ENCODE results near the gene TBC1D2B.

TBC1D2B gene

GRCh38 chr15:78093242-78094020, 15.9 kb upstream of the TBC1D2B start:
- no peak for DNase-seq

- no peak for DNase-seq
These were observed 14.9 kb upstream of the TBC1D2B start, which contains the start of gene SH2D7 for GRCh38 chr15:78092261-78093041. SH2D7 (plus strand) TSS chr15:78092561; CDS start chr15:78092585, 24 bp downstream.

- no peak for DNase-seq
These were observed 13.0 kb upstream of the TBC1D2B start for GRCh38 chr15:78090422-78091063.

- no peak for DNase-seq
These were observed 11.2 kb upstream of the TBC1D2B start for GRCh38 chr15:78088773-78089080.

- no peak for DNase-seq
These were observed 10.7 kb upstream of the TBC1D2B start for GRCh38 chr15:78087951-78088772.

GRCh38 chr15:78085928-78086327, 8.4 kb upstream of the TBC1D2B start:
- DNase-seq, result no peak

GRCh38 chr15:78084449-78084750, 6.9 kb upstream of the TBC1D2B start:
- no peak for DNase-seq

- DNase-seq, result no peak
These were observed 6.4 kb upstream of the TBC1D2B start for GRCh38 chr15:78083687-78084448.

- no peak for DNase-seq
These were observed 5.7 kb upstream of the TBC1D2B start for GRCh38 chr15:78083186-78083585.

- DNase-seq, result no peak
These were observed 5.2 kb upstream of the TBC1D2B start for GRCh38 chr15:78082743-78083110.

- no peak for DNase-seq
These were observed 4.7 kb upstream of the TBC1D2B start for GRCh38 chr15:78082106-78082742.

- no peak for DNase-seq
These were observed 2.6 kb upstream of the TBC1D2B start for GRCh38 chr15:78080088-78080460.

GRCh38 chr15:78079298-78080087, 2.0 kb upstream of the TBC1D2B start:
- DNase-seq, result no peak

GRCh38 chr15:78077871-78078210, 330 bp upstream of the TBC1D2B start:
- no peak for DNase-seq

GRCh38 chr15:78076231-78077052, 1.1 kb downstream of the TBC1D2B start:
- no peak for DNase-seq

- peak; percentile 23 for DNase-seq
These were observed 1.9 kb downstream of the TBC1D2B start for GRCh38 chr15:78075490-78076230.

GRCh38 chr15:78073046-78073787, 4.3 kb downstream of the TBC1D2B start:
- DNase-seq, result no peak

GRCh38 chr15:78072080-78072892, 5.2 kb downstream of the TBC1D2B start:
- DNase-seq, result no peak
